Fibroblast of mammary gland (primary cell): Measurements from ENCODE around the gene LCE3D.
"Not testable (repeated sequence)": the region's sequence is repeated elsewhere in the genome, so short reads cannot be mapped to it uniquely, and the experiment has no call there.

Experiments
- DNase-seq: peaks from one replicate; pipeline ENCODE4 v3.0.0-alpha.2; 2010; ENCODE audit warnings: low read depth
- H3K4me3 ChIP-seq: 2 replicates; pipeline ENCODE4 v1.5.1; 2011; ENCODE audit warnings: low read depth, mild to moderate bottlenecking, low read length, moderate library complexity; ENCODE audit not compliant: control insufficient read depth
- CTCF ChIP-seq: conservative IDR thresholded peaks from 2 replicates; pipeline ENCODE4 v1.5.1; 2011; ENCODE audit warnings: low read depth, low read length, inconsistent platforms; ENCODE audit not compliant: control insufficient read depth, insufficient read depth

LCE3D gene

DNA sequence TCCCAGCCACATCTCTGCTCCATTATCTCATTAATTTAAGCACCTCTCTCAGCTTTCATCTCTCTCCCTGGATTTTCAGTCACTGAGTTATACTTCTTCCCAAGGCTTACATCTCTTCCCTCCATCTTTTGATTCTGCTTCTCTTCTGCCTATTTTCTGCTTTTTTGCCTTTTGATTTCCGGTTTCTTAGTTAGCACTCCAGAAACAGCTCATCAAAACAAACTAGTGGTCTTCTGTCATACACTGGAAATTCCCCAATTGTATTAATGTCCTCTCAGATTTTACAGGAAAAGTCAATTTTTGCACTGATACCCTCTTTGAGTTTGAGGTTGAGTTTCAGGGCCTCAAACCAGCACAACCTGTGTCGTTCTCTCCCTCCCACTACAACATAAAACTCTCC, 15.2 kb downstream of the LCE3D start:
- H3K4me3 ChIP-seq: no peak overlapping the region
- DNase-seq: no peak
- no peak for TF ChIP-seq CTCF

DNA sequence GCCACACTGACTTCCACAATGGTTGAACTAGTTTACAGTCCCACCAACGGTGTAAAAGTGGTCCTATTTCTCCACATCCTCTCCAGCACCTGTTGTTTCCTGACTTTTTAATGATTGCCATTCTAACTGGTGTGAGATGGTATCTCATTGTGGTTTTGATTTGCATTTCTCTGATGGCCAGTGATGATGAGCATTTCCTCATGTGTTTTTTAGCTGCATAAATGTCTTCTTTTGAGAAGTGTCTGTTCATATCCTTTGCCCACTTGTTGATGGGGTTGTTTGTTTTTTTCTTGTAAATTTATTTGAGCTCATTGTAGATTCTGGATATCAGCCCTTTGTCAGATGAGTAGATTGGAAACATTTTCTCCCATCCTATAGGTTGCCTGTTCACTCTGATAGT, 32.0 kb downstream of the LCE3D start:
- H3K4me3 ChIP-seq, DNase-seq: not testable (repeated sequence)

DNA sequence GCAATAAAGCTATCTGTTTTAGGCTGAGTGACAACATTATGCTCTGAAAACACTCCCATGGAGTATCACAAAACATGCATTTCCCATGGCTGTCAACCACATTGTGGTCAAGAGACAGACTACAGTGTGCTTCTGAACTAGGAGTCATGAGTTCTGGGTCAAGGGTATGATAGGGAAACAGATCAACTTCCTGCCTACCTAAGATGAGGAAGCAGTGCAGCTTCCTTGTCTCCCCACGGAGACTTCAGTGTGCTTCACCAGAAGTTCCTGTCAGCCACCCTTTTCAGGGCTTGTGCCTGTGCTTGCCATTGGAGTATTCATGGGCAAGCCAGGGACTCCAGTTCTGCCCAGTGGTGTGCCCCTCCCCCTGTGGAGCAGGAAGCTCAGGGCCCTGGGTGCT, 33.6 kb downstream of the LCE3D start:
- no peak overlapping the region for H3K4me3 ChIP-seq
- no peak for TF ChIP-seq CTCF
- no peak for DNase-seq

DNA sequence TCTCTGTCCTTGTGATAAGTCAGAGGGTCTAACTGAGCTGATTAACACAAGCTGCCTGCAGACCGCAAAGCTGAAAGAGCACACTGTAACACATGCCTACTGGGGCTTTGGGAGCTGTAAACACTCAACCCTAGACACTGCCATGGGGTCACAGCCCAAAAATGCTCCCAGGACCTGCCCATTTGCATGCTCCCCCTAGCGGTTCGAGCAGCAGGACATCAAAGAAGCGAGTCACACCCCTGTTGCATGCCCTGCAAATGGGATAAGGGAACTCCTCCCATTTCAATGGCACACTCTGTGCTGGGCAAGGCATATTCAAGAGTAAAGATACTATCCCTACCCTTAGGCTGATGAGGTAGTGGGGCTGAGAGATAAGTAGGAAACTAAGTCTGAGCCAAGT, 36.5 kb downstream of the LCE3D start:
- no peak for DNase-seq
- no peak for TF ChIP-seq CTCF
- no peak overlapping the region for H3K4me3 ChIP-seq

DNA sequence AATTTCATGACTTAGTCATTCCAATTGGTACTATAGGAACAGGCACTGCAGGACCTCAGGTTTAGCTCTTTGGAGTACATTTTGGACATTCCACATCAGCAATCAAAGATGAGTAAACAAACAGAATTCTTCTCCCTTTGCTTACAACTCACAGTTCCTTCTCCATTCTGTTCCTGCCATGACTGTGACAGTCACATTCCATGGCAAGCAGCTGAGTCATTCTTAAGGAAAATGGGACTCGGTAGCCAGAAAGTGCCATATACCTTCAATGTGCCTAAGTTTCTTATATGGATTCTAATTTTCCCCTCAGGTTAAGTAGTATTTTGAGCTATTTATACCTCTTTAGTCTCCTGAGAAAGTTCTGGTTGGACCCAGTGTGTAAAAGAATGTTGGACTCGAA, 40.4 kb downstream of the LCE3D start:
- no peak overlapping the region for H3K4me3 ChIP-seq
- DNase-seq: no peak
- no peak for TF ChIP-seq CTCF

DNA sequence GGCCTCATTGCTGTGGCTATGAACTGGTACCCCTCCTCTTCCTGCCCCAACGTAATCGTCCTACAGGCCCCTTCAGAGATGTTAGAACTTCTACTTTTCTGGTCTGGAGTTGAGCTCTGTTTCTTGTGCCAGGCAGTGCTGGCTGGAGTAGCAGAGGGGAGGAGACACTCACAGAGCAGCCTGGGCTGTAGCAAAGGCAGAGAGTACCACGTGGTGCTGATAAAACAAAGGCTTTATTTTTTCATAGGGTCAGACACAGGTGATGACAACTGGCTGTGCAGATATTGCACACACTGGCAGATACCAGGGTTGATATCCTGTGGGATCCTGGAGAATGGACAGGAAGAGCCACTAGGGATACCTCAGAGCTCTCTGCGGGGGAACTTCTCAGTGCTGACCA, 42.8 kb downstream of the LCE3D start:
- no peak for DNase-seq
- no peak overlapping the region for H3K4me3 ChIP-seq
- TF ChIP-seq CTCF: no peak

- no peak for TF ChIP-seq CTCF
- no peak overlapping the region for H3K4me3 ChIP-seq
- DNase-seq: no peak
Measured at GRCh38 chr1:152535774-152536173, 44.5 kb downstream of the LCE3D start.
